MM.1S (cell line): ENCODE results near the gene EPHA7.

Source experiments
- CTCF ChIP-seq: fragments of 300-600 bp; sonication (generic); IDR thresholded peaks from 2 replicates; pipeline ENCODE4 v1.5.1; 2016; ENCODE audit warnings: antibody characterized with exemption, low read length, mixed read lengths
- EZH2 ChIP-seq: fragments of 300-600 bp; sonication (generic); optimal IDR thresholded peaks from 2 replicates; pipeline ENCODE3; 2017; ENCODE audit warnings: low read depth, mild to moderate bottlenecking, antibody characterized with exemption, low read length, mixed read lengths
- EZH2phosphoT487 ChIP-seq: fragments of 300-600 bp; sonication (generic); IDR thresholded peaks from 2 replicates; pipeline ENCODE4 v1.6.1; 2018; ENCODE audit warnings: antibody characterized with exemption, low read length

GRCh38 chr6:93350774-93351173, 68.6 kb downstream of the EPHA7 start:
- TF ChIP-seq EZH2 (no peak), CTCF (no peak), EZH2phosphoT487 (no peak)
